NCI-H187 (cell line): ENCODE results near the gene AGAP5.
"Not testable (repeated sequence)": the region's sequence is repeated elsewhere in the genome, so short reads cannot be mapped to it uniquely, and the experiment has no call there.

Experiments
- DNase-seq, 2 experiments: peaks; one replicate each; lab custom pipeline; 2025; lab: John Stamatoyannopoulos, UW

The AGAP5 gene

GRCh38 chr10:73697675-73698159 is at the start of gene AGAP5:
Gene AGAP5, minus strand, starts transcription at chr10:73698109. Its CDS starts 354 bp downstream, at chr10:73697755.
- DNase-seq, result not testable (repeated sequence)

DNA sequence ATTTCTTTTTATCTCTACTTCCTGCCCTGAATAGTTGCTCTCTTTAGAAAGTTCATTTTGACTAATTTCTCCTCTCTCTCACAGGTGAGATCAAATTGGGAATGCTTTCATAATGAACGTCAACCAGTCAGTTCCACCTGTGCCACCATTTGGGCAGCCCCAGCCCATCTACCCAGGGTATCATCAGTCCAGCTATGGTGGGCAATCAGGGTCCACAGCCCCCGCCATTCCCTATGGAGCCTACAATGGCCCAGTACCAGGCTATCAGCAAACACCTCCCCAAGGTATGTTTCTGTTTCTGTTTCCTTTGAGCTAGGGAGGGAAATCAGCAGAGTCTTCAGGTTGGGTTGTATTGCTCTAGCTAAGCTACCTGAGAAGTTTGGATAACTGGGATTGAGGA is 48.8 kb upstream of the AGAP5 start:
- no peak for DNase-seq

GRCh38 chr10:73744664-73744975 is 46.7 kb upstream of the AGAP5 start:
- DNase-seq, result no peak

DNA sequence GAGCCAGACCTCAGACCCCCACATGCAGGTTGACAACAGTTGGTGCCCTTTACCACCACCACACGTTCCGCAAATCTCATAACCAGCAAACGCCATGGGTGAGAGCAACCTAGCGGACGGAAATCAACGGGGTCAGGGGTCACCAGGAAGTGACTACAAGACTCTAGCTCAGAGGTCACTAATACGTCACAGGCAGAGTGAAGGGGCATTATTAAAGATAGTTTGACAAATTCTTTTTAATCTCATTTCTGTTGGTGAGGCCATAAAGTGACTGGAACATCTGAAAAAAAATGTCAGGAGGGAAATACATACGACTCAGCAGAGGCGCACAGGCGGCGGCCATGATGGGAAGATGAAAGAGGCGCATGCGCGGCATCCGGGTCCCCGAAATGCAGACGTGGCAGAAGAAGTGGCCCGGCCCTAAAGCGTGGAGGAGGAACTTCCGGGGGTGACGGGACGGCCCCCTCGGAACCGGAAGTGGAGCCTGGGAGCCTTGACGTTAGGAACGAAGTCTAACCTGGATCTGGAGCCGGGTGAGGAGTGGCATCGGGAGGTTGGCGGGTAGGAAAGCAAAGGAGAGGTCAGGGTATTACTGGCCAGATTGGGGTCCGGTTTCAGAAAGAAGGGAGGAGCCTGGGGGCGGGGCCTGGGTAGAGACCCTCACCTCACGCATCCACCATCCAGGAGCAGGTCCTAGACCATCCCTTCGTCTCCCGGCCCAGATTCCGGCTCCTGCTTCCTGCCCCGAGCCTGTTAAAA is 46.2 kb upstream of the AGAP5 start, which contains the start of gene SEC24C:
Gene SEC24C (plus strand): TSS at position 468 of the 759 bp plus-strand sequence. CDS start 2,461 bp downstream, outside the sequence.
- DNase-seq, result peak; percentile 71 to 87

- DNase-seq, result no peak
Observed at GRCh38 chr10:73743327-73743904, 45.5 kb upstream of the AGAP5 start.

DNA sequence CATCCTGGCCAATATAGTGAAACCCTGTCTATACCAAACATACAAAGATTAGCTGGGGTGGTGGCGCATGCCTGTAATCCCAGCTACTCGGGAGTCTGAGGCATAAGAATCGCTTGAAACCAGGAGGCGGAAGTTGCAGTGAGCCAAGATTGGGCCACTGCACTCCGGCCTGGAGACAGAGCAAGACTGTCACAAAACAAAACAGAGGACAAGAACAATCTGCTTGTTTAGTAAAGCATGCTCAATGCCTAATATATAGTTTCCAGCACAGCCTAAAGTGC is 44.5 kb upstream of the AGAP5 start:
- no peak for DNase-seq

GRCh38 chr10:73740501-73741254 is 42.8 kb upstream of the AGAP5 start:
- DNase-seq, result not testable (repeated sequence)

- no peak for DNase-seq
Observed at GRCh38 chr10:73734796-73735305, 36.9 kb upstream of the AGAP5 start.

GRCh38 chr10:73734028-73734720 is 36.3 kb upstream of the AGAP5 start:
- no peak for DNase-seq

DNA sequence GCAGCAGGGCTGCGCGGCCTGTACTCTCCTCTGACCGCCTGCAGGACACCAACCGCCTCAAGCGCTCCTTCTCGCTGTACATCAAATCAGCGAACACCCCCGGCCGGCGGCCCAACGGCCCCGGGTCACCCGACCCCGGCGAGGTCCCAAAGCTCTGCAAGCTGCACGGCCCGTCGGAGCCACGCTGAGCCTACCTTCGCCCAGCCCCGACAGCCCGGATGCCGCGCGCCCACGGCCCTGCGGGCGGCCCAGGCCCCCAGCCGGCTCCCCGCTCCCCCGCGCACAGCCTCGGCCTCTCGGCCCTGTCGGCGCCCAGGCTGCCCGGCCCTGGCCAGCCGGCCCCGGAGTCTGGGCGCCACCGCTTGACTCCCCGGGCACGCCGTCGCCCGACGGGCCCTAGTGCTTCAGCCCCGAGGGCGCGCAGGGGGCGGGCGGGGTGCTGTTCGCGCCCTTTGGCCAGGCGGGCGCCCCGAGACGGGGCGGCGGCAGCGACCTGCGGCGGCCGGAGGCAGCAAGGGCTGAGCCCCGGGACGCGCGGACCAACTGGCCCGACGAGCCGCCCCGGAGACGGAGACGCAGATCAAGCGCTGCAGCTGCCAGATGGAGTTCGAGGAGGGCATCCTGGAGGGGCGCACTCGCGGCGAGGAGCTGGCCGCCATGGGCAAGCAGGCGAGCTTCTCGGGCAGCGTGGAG is 35.2 kb upstream of the AGAP5 start:
- no peak for DNase-seq

DNA sequence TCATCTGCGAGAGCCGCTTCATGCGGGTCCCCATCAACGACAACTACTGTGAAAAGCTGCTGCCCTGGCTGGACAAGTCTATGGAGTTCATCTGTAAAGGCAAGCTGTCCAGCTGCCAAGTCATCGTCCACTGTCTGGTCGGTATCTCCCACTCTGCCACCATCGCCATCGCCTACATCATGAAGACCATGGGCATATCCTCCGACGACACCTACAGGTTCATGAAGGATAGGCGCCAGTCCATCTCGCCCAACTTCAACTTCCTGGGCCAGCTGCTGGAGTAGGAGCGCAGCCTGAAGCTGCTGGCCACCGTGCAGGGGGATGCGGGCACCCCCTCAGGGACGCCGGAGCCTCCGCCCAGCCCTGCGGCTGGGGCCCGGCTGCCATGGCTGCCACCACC is 34.5 kb upstream of the AGAP5 start:
- no peak for DNase-seq

- DNase-seq, result no peak
Observed at GRCh38 chr10:73731588-73732375, 33.9 kb upstream of the AGAP5 start.

DNA sequence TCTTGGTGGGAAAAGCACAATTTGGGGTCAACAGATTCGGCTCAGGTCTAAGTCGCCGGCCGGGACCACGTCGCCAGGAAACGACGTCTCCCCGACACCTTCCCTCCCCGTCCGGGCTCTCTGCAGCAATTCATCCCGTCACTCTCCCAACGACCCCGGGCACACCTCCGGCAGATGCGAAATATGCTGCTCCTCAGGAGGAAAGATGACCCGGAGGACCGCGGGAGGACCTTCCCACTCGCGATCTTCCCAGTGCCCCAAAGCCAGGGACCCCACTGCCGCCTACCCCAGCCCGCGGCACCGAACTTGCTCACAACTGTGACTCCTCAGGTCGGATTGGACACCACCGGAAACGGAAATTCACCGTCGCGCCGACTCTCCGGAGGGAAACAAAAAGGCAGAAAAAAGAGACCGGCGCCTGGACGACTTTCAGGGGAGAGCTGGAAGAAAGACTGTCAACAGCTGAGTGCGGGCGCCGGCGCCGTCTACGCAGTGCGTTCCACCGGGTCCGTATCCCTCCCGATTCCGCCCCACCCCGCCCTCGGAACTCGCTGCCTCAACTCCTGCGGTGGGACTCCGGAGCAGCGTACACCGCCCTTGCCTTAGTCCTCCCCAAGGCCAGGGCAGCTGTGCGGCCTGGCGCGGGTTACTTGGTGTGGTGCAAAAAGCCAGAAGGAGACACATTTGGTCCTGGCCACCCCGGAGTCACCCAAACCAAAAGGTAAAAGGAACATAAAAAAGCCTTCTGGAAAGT is 32.4 kb upstream of the AGAP5 start:
- DNase-seq, result peak; percentile 42 to 58

DNA sequence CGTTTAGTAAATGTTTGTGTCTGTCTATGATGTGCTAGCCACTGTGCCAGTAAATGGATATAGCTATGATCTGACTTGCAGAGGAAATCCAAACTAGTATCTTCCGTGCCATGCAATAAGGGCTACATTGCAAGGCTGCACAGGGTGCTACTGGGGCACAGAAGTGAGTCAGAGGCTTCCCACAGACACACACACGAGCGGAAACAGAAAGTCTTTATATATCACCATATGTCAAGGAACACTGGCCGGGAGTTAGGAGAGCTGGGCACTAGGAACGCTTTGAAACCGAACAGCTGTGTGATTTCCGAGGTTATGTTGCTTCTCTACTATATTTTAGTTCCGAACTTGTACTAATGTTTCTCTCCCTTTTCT is 31.9 kb upstream of the AGAP5 start:
- not testable (repeated sequence) for DNase-seq

GRCh38 chr10:73723516-73723915 is 25.6 kb upstream of the AGAP5 start:
- DNase-seq, result no peak

- DNase-seq, result not testable (repeated sequence)
Observed at GRCh38 chr10:73720561-73720960, 22.7 kb upstream of the AGAP5 start.

- no peak for DNase-seq
Observed at GRCh38 chr10:73717556-73717955, 19.6 kb upstream of the AGAP5 start.

DNA sequence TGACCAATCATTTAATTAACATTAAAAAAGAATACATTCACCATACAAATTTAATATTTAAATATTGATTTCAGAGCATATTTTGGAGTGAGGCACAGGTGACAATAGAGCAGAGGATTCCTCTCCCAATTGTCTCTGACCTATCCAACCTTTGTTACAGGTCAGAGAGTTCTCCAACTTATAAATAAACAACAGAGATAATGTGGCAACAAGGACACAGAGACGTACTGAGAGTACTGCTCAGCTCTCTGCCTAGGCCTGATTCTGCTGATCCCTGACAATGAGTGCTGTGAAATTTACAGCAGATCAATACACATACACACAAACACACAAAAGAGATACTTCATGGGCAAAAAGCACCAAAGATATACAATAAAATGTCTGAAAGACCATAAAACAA is 18.3 kb upstream of the AGAP5 start:
- DNase-seq, result no peak

GRCh38 chr10:73715179-73716156 is 17.6 kb upstream of the AGAP5 start:
- DNase-seq, result not testable (repeated sequence)
